HEK293 (cell line): Measurements from ENCODE around the gene OR1F1.

Source experiments
- ATF2 ChIP-seq: fragments of 450-650 bp; formaldehyde crosslinking; IDR thresholded peaks from 2 replicates; pipeline ENCODE4 v1.5.1; 2016; ENCODE audit warnings: missing biosample characterization, missing genetic modification characterization, low read depth
- EGR2 ChIP-seq: fragments of 450-650 bp; formaldehyde crosslinking; IDR thresholded peaks from 2 replicates; pipeline ENCODE4 v1.5.1; 2016; ENCODE audit warnings: low read depth, missing biosample characterization, missing genetic modification characterization
- KLF16 ChIP-seq: fragments of 450-650 bp; formaldehyde crosslinking; IDR thresholded peaks from 2 replicates; pipeline ENCODE4 v1.5.1; 2017; ENCODE audit warnings: missing biosample characterization, missing genetic modification characterization
- KLF9 ChIP-seq: fragments of 450-650 bp; formaldehyde crosslinking; IDR thresholded peaks from 2 replicates; pipeline ENCODE4 v1.5.1; 2016; ENCODE audit warnings: missing biosample characterization, missing genetic modification characterization, low read depth
- OSR2 ChIP-seq: fragments of 450-650 bp; formaldehyde crosslinking; IDR thresholded peaks from 2 replicates; pipeline ENCODE4 v1.5.1; 2016; ENCODE audit warnings: missing biosample characterization, missing genetic modification characterization
- SALL2 ChIP-seq: fragments of 450-650 bp; formaldehyde crosslinking; IDR thresholded peaks from 2 replicates; pipeline ENCODE4 v1.5.0; 2017; ENCODE audit warnings: missing biosample characterization, mild to moderate bottlenecking, missing genetic modification characterization, borderline replicate concordance
- SCRT1 ChIP-seq: fragments of 450-650 bp; formaldehyde crosslinking; IDR thresholded peaks from 2 replicates; pipeline ENCODE4 v1.5.1; 2016; ENCODE audit warnings: missing biosample characterization, missing genetic modification characterization, borderline replicate concordance
- ZBTB10 ChIP-seq: fragments of 450-650 bp; formaldehyde crosslinking; IDR thresholded peaks from 2 replicates; pipeline ENCODE4 v1.5.1; 2016; ENCODE audit warnings: missing biosample characterization, missing genetic modification characterization
- ZEB2 ChIP-seq: fragments of 450-650 bp; formaldehyde crosslinking; IDR thresholded peaks from 2 replicates; pipeline ENCODE4 v1.5.1; 2016; ENCODE audit warnings: missing biosample characterization, missing genetic modification characterization
- ZFHX2 ChIP-seq: fragments of 450-650 bp; formaldehyde crosslinking; conservative IDR thresholded peaks from 2 replicates; pipeline ENCODE4 v1.5.1; 2016; ENCODE audit warnings: missing biosample characterization, missing genetic modification characterization
- ZNF138 ChIP-seq: fragments of 450-650 bp; formaldehyde crosslinking; IDR thresholded peaks from 2 replicates; pipeline ENCODE4 v1.5.1; 2016; ENCODE audit warnings: missing biosample characterization, missing genetic modification characterization, borderline replicate concordance
- ZNF184 ChIP-seq: fragments of 450-650 bp; IDR thresholded peaks from 2 replicates; pipeline ENCODE4 v1.5.1; 2018; ENCODE audit warnings: missing biosample characterization, mild to moderate bottlenecking, missing genetic modification characterization
- ZNF19 ChIP-seq: fragments of 450-650 bp; formaldehyde crosslinking; IDR thresholded peaks from 2 replicates; pipeline ENCODE4; 2016; ENCODE audit warnings: missing biosample characterization, missing genetic modification characterization, low read depth
- ZNF248 ChIP-seq: fragments of 450-650 bp; formaldehyde crosslinking; IDR thresholded peaks from 2 replicates; pipeline ENCODE4 v1.5.1; 2017; ENCODE audit warnings: missing biosample characterization, missing genetic modification characterization
- ZNF311 ChIP-seq: fragments of 450-650 bp; formaldehyde crosslinking; IDR thresholded peaks from 2 replicates; pipeline ENCODE4 v1.5.1; 2017; ENCODE audit warnings: missing biosample characterization, missing genetic modification characterization, borderline replicate concordance
- ZNF529 ChIP-seq: fragments of 450-650 bp; formaldehyde crosslinking; IDR thresholded peaks from 2 replicates; pipeline ENCODE4 v1.5.1; 2017; ENCODE audit warnings: missing genetic modification characterization, missing biosample characterization; ENCODE audit not compliant: insufficient replicate concordance
- ZNF530 ChIP-seq: fragments of 450-650 bp; formaldehyde crosslinking; IDR thresholded peaks from 2 replicates; pipeline ENCODE4 v1.5.1; 2016; ENCODE audit warnings: low read depth, missing biosample characterization, missing genetic modification characterization
- ZNF548 ChIP-seq: fragments of 450-650 bp; formaldehyde crosslinking; IDR thresholded peaks from 2 replicates; pipeline ENCODE4 v1.5.1; 2016; ENCODE audit warnings: missing biosample characterization, missing genetic modification characterization
- ZNF571 ChIP-seq: fragments of 450-650 bp; formaldehyde crosslinking; IDR thresholded peaks from 2 replicates; pipeline ENCODE4 v1.5.0; 2017; ENCODE audit warnings: missing biosample characterization, missing genetic modification characterization
- ZNF580 ChIP-seq: fragments of 450-650 bp; formaldehyde crosslinking; IDR thresholded peaks from 2 replicates; pipeline ENCODE4 v1.5.1; 2016; ENCODE audit warnings: missing biosample characterization, missing genetic modification characterization
- ZNF585B ChIP-seq: fragments of 450-650 bp; formaldehyde crosslinking; IDR thresholded peaks from 2 replicates; pipeline ENCODE4 v1.5.1; 2016; ENCODE audit warnings: missing biosample characterization, missing genetic modification characterization
- ZNF621 ChIP-seq: fragments of 450-650 bp; formaldehyde crosslinking; IDR thresholded peaks from 2 replicates; pipeline ENCODE4 v1.5.1; 2017; ENCODE audit warnings: missing biosample characterization, missing genetic modification characterization
- ZNF645 ChIP-seq: fragments of 450-650 bp; formaldehyde crosslinking; IDR thresholded peaks from 2 replicates; pipeline ENCODE4; 2016; ENCODE audit warnings: missing biosample characterization, missing genetic modification characterization
- ZNF664 ChIP-seq: fragments of 450-650 bp; formaldehyde crosslinking; IDR thresholded peaks from 2 replicates; pipeline ENCODE4 v1.5.1; 2016; ENCODE audit warnings: missing biosample characterization, missing genetic modification characterization
- ZNF704 ChIP-seq: fragments of 450-650 bp; formaldehyde crosslinking; IDR thresholded peaks from 2 replicates; pipeline ENCODE4 v1.5.1; 2016; ENCODE audit warnings: missing biosample characterization, missing genetic modification characterization
- ZNF791 ChIP-seq: fragments of 450-650 bp; formaldehyde crosslinking; IDR thresholded peaks from 2 replicates; pipeline ENCODE4 v1.5.1; 2016; ENCODE audit warnings: missing biosample characterization, missing genetic modification characterization
- ZNF792 ChIP-seq: fragments of 450-650 bp; formaldehyde crosslinking; IDR thresholded peaks from 2 replicates; pipeline ENCODE4 v1.5.1; 2016; ENCODE audit warnings: missing biosample characterization, missing genetic modification characterization
- ZSCAN18 ChIP-seq: fragments of 450-650 bp; formaldehyde crosslinking; IDR thresholded peaks from 2 replicates; pipeline ENCODE4 v1.5.1; 2016; ENCODE audit warnings: missing biosample characterization, missing genetic modification characterization
- ZSCAN5A ChIP-seq: fragments of 450-650 bp; formaldehyde crosslinking; IDR thresholded peaks from 2 replicates; pipeline ENCODE4 v1.5.1; 2016; ENCODE audit warnings: missing biosample characterization, missing genetic modification characterization

Gene OR1F1

GRCh38 chr16:3175157-3176093 lies 12.6 kb upstream of the OR1F1 start (continued):
- TF ChIP-seq ZEB2 (tag by site-specific recombination) (peak; percentile 75), KLF16 (tag by site-specific recombination) (no peak), ZNF791 (tag by site-specific recombination) (no peak), SALL2 (tag by site-specific recombination) (no peak), ZSCAN5A (tag by site-specific recombination) (0 out of 2 replicates have a peak, but pooled peaks have one; percentile 16), ZNF664 (tag by site-specific recombination) (no peak), ATF2 (tag by site-specific recombination) (no peak), ZNF311 (tag by site-specific recombination) (no peak), ZNF138 (tag by site-specific recombination) (no peak), ZNF529 (no peak), ZNF704 (no peak), ZNF548 (tag by site-specific recombination) (no peak), ZNF530 (no peak), EGR2 (tag by site-specific recombination) (no peak), ZFHX2 (tag by site-specific recombination) (no peak), ZNF621 (tag by site-specific recombination) (no peak), ZNF580 (tag by site-specific recombination) (peak; percentile 98), ZSCAN18 (no peak), ZBTB10 (no peak), KLF9 (tag by site-specific recombination) (0 out of 2 replicates have a peak, but pooled peaks have one; percentile 10), ZNF585B (no peak), ZNF571 (no peak), SCRT1 (tag by site-specific recombination) (no peak), OSR2 (tag by site-specific recombination) (no peak), ZNF792 (tag by site-specific recombination) (no peak), ZNF19 (tag by site-specific recombination) (no peak), ZNF248 (tag by site-specific recombination) (no peak), ZNF184 (no peak), ZNF645 (no peak)
